Cardiac muscle cell (in vitro differentiated cells and primary cell): Measurements from ENCODE around the gene POLR3F. TPM values are rescaled to one million over a fixed set of nuclear protein-coding genes. Genes with fewer than 3 reads are reported as not detected.
"Not testable (repeated sequence)": the region's sequence is repeated elsewhere in the genome, so short reads cannot be mapped to it uniquely, and the experiment has no call there.

Experiments used
- DNase-seq, 2 donors: peaks; one replicate each; pipeline versions ENCODE4 v3.0.0 to v3.0.0-alpha.2; 2010 to 2017; ENCODE audit warnings: low read depth in 1 of 2, low spot score in 1 of 2
- H3K27ac ChIP-seq: fragments of 200-600 bp; sonication (generic); 2 replicates; pipeline ENCODE4 v1.5.1; 2016
- H3K27me3 ChIP-seq: fragments of 200-600 bp; sonication (generic); 2 replicates; pipeline ENCODE4 v1.6.0; 2016; ENCODE audit warnings: control low read depth
- H3K36me3 ChIP-seq: fragments of 200-600 bp; sonication (generic); 2 replicates; pipeline ENCODE4 v1.5.1; 2016; ENCODE audit warnings: control low read depth
- H3K4me1 ChIP-seq: fragments of 200-600 bp; sonication (generic); 2 replicates; pipeline ENCODE4 v1.8.1; 2017; ENCODE audit warnings: low read depth, mild to moderate bottlenecking, mixed run types
- H3K4me3 ChIP-seq: fragments of 200-600 bp; sonication (generic); 2 replicates; pipeline ENCODE4 v1.5.1; 2016; ENCODE audit warnings: mild to moderate bottlenecking
- H3K9me3 ChIP-seq: fragments of 200-600 bp; sonication (generic); 2 replicates; pipeline ENCODE4 v1.5.1; 2017; ENCODE audit warnings: low read depth, mild to moderate bottlenecking, control low read depth
- CTCF ChIP-seq: IDR thresholded peaks from 2 replicates; pipeline ENCODE4 v1.5.1; 2012; ENCODE audit warnings: low read depth, mild to moderate bottlenecking, low read length
- polyA plus RNA-seq: library from polyadenylated mRNA; unstranded; fragments of >200 nt; fragmentation: Nextera tagmentation; extraction: Ambion mirVana; gene quantifications from 2 replicates; pipeline ENCODE4 v1.2.1, GENCODE V29; 2016
- total RNA-seq: library from RNA; depleted of rRNA; stranded (reverse); fragments of >200 nt; gene quantifications from 2 replicates; pipeline ENCODE4 v1.2.3, GENCODE V29; 2016

POLR3F gene
- total and polyA plus RNA-seq, 2 experiments from 2014 or later, result 9.7 to 14.9 TPM

DNA sequence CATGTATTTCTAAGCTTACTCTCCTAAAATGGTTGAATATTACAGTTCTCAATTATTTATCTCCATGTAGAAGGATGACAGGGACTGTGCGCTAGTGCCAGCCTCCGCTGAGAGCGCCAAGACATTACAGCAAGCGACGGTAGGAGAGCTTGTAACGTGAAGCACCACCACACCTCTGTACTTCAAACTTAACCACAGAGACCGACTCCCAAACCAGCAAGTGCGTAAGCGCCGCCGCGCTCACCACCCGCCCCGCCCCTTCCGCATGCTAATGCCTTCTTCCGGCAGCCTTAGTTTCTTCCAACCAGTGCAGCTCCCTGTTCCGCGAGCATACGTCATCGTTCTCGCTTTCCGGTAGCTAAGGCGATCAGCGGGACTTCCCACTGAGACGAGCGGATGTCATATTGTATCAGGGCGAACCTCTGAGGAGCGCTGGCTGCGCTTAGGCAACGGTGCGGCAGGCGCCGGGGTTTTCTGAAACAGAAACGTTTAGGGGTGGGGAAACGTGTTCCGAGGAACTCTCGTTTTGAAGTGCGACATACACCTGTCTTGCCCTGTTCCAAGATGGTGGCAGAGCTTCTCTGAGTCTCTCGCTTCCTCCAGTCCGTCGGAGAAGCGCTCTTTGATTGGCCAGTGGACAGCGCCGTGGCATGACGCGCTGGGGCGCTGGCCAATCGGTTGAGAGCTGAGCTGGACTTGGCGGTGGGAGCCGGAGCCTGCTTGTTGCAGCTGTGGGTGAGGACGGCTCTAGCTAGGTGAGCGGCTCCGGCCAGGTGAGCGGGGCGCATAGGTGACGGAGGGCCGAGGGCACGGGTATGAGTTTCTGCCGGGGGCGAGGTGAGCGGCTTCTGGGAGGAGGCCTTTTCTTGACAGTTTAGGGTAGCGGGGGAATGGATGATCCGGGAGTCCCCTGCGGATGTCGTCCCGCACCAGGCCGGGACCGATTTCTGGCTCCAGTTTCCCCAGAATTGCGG, 40.3 kb downstream of the POLR3F start, which contains the start of gene SEC23B:
Gene SEC23B (plus strand): TSS at position 723 of the 974 bp plus-strand sequence. CDS start 2,896 bp downstream, outside the sequence.
- Histone ChIP-seq H3K36me3 (peaks cover 28% of the 10 kb centered on the region), H3K27ac (peak within 1 kb of the TSS; percentile 96), H3K27me3 (no peaks in the 10 kb centered on the region), H3K4me3 (peak within 1 kb of the TSS; percentile 58), H3K9me3 (no peaks in the 10 kb centered on the region), H3K4me1 (peaks cover 3% of the 10 kb centered on the region)
- DNase-seq, result peak; percentile 98
- no peak for TF ChIP-seq CTCF

- H3K9me3 ChIP-seq, result no peaks in the 10 kb centered on the region
- H3K4me3 ChIP-seq, result no peak overlapping the region
Observed at GRCh38 chr20:18511571-18511970, 44.4 kb downstream of the POLR3F start.

GRCh38 chr20:18513208-18513607, 46.0 kb downstream of the POLR3F start:
- no peak for TF ChIP-seq CTCF
- H3K4me3 ChIP-seq, result no peak overlapping the region
- DNase-seq, result no peak
- H3K9me3 ChIP-seq, result no peaks in the 10 kb centered on the region
- no peaks in the 10 kb centered on the region for H3K27me3 ChIP-seq
- peaks cover 42% of the 10 kb centered on the region for H3K36me3 ChIP-seq
- H3K4me1 ChIP-seq, result peaks cover 3% of the 10 kb centered on the region
- H3K27ac ChIP-seq, result no peak overlapping the region

More at GRCh38 chr20:18511571-18511970, 44.4 kb downstream of the POLR3F start:
- Histone ChIP-seq H3K36me3 (peaks cover 42% of the 10 kb centered on the region), H3K27me3 (no peaks in the 10 kb centered on the region), H3K27ac (no peak overlapping the region), H3K4me1 (peaks cover 3% of the 10 kb centered on the region)
- DNase-seq, result no peak
- TF ChIP-seq CTCF, result no peak

DNA sequence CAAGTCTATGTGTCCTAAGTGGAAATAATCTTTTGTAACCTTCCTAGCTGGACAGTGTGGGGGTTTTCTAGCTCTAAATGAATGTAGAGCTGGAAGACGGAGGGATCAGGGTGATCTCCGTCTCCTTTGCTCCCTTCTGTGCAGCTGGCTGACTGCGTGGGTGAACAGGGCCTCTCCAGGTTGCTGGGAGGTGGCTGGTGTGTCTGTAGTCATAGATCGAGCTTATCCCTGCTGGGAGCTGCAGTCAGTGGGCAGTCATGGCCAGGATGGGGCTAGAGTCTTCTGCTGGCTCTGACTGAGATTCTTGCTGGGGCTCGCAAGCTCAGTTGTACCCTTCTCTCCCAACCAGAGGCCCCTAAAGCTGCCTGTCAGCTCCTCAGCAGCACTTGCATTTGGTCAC, 46.9 kb downstream of the POLR3F start:
- no peak overlapping the region for H3K4me3 ChIP-seq
- no peaks in the 10 kb centered on the region for H3K9me3 ChIP-seq
- H3K27ac ChIP-seq, result no peak overlapping the region
- no peak for DNase-seq
- no peaks in the 10 kb centered on the region for H3K27me3 ChIP-seq
- no peak for TF ChIP-seq CTCF
- H3K4me1 ChIP-seq, result no peaks in the 10 kb centered on the region
- H3K36me3 ChIP-seq, result peaks cover 42% of the 10 kb centered on the region

GRCh38 chr20:18515973-18516372, 48.8 kb downstream of the POLR3F start:
- H3K4me3 ChIP-seq, result no peak overlapping the region
- H3K27ac ChIP-seq, result no peak overlapping the region
- no peaks in the 10 kb centered on the region for H3K4me1 ChIP-seq
- no peak for TF ChIP-seq CTCF
- no peaks in the 10 kb centered on the region for H3K27me3 ChIP-seq
- peaks cover 29% of the 10 kb centered on the region for H3K36me3 ChIP-seq
- H3K9me3 ChIP-seq, result no peaks in the 10 kb centered on the region
- DNase-seq, result no peak

- H3K27ac ChIP-seq, H3K4me3 ChIP-seq, H3K27me3 ChIP-seq, DNase-seq, H3K9me3 ChIP-seq, H3K4me1 ChIP-seq: not testable (repeated sequence)
- peaks cover 28% of the 10 kb centered on the region for H3K36me3 ChIP-seq
Observed at GRCh38 chr20:18522066-18522465, 54.9 kb downstream of the POLR3F start.
